Neural cell (in vitro differentiated cells): ENCODE data around the gene ANKRD1. TPM values are rescaled to one million over a fixed set of nuclear protein-coding genes. Genes with fewer than 3 reads are reported as not detected.

Source experiments
- H2AFZ ChIP-seq: fragments of 200-600, 300-800 bp; sonication (generic), shearing (Covaris generic); 2 replicates; pipeline ENCODE4 v1.6.0; 2014; ENCODE audit warnings: low read depth, mild to moderate bottlenecking, antibody characterized with exemption, low read length, moderate library complexity
- H3F3A ChIP-seq: fragments of 200-600 bp; shearing (Covaris generic); 2 replicates; pipeline ENCODE4 v1.6.1; 2016; ENCODE audit warnings: mild to moderate bottlenecking, moderate library complexity, mixed read lengths, antibody characterized with exemption, low read length; ENCODE audit not compliant: insufficient read depth, poor library complexity, severe bottlenecking
- H3K27ac ChIP-seq: fragments of 200-600, 300-800 bp; sonication (generic), shearing (Covaris generic); 2 replicates; pipeline ENCODE4 v1.5.1; 2014; ENCODE audit warnings: mild to moderate bottlenecking, low read length, moderate library complexity
- H3K27me3 ChIP-seq: fragments of 300-800, 200-600 bp; sonication (generic), shearing (Covaris generic); 2 replicates; pipeline ENCODE4 v1.6.0; 2014; ENCODE audit warnings: mild to moderate bottlenecking, low read depth, low read length, moderate library complexity; ENCODE audit not compliant: insufficient read depth
- H3K36me3 ChIP-seq: fragments of 300-800, 200-600 bp; sonication (generic), shearing (Covaris generic); 2 replicates; pipeline ENCODE4 v1.5.1; 2014; ENCODE audit warnings: mild to moderate bottlenecking, antibody characterized with exemption, low read length, moderate library complexity; ENCODE audit not compliant: insufficient read depth
- H3K4me2 ChIP-seq: fragments of 300-800, 200-600 bp; sonication (generic), shearing (Covaris generic); 2 replicates; pipeline ENCODE4 v1.6.0; 2014; ENCODE audit warnings: mild to moderate bottlenecking, low read length
- H3K4me3 ChIP-seq: fragments of 300-800, 200-600 bp; sonication (generic), shearing (Covaris generic); 2 replicates; pipeline ENCODE4 v1.5.1; 2014; ENCODE audit warnings: mild to moderate bottlenecking, low read length, moderate library complexity
- H3K79me2 ChIP-seq: fragments of 200-600 bp; shearing (Covaris generic); replicated peaks from 2 replicates; pipeline ENCODE4 v1.6.0; 2014; ENCODE audit warnings: mild to moderate bottlenecking, low read length, moderate library complexity; ENCODE audit not compliant: insufficient read depth
- H3K9ac ChIP-seq: fragments of 300-800, 200-600 bp; sonication (generic), shearing (Covaris generic); 2 replicates; pipeline ENCODE4 v1.6.1; 2016; ENCODE audit warnings: mild to moderate bottlenecking, low read length, mixed read lengths
- H3K9me2 ChIP-seq: fragments of 200-600 bp; shearing (Covaris generic); 2 replicates; pipeline ENCODE4 v1.6.1; 2016; ENCODE audit warnings: mild to moderate bottlenecking, low read length, mixed read lengths; ENCODE audit not compliant: insufficient read depth
- H3K9me3 ChIP-seq: fragments of 200-600, 300-800 bp; sonication (generic), shearing (Covaris generic); 2 replicates; pipeline ENCODE4 v1.6.1; 2016; ENCODE audit warnings: mild to moderate bottlenecking, mixed run types, low read length, moderate library complexity, mixed read lengths
- H4K20me1 ChIP-seq: fragments of 200-600 bp; shearing (Covaris generic); 2 replicates; pipeline ENCODE4 v1.6.1; 2016; ENCODE audit warnings: mild to moderate bottlenecking, mixed run types; ENCODE audit not compliant: insufficient read depth
- CTCF ChIP-seq: fragments of 450-650 bp; IDR thresholded peaks from 2 replicates; pipeline ENCODE4 v1.5.1; 2014; ENCODE audit warnings: antibody characterized with exemption, mild to moderate bottlenecking, moderate library complexity; ENCODE audit not compliant: poor library complexity, severe bottlenecking
- EP300 ChIP-seq: fragments of 450-650 bp; conservative IDR thresholded peaks from 2 replicates; pipeline ENCODE4 v1.6.1; 2014; ENCODE audit warnings: antibody characterized with exemption, mild to moderate bottlenecking, moderate library complexity; ENCODE audit not compliant: poor library complexity, severe bottlenecking
- EZH2 ChIP-seq: fragments of 200-600, 300-800 bp; shearing (Covaris generic), sonication (generic); IDR thresholded peaks from 2 replicates; pipeline ENCODE4 v1.6.1; 2014; ENCODE audit warnings: antibody characterized with exemption, low read length, borderline replicate concordance, mild to moderate bottlenecking; ENCODE audit not compliant: insufficient read depth, poor library complexity, severe bottlenecking
- MXI1 ChIP-seq: fragments of 450-650 bp; conservative IDR thresholded peaks from 2 replicates; pipeline ENCODE4 v1.6.1; 2014; ENCODE audit warnings: antibody characterized with exemption, mild to moderate bottlenecking; ENCODE audit not compliant: poor library complexity, severe bottlenecking
- POLR2AphosphoS5 ChIP-seq: IDR thresholded peaks from 2 replicates; pipeline ENCODE4 v1.6.1; 2012
- RAD21 ChIP-seq: fragments of 450-650 bp; conservative IDR thresholded peaks from 2 replicates; pipeline ENCODE4 v1.6.1; 2014; ENCODE audit warnings: antibody characterized with exemption, mild to moderate bottlenecking, moderate library complexity
- SMC3 ChIP-seq: fragments of 450-650 bp; conservative IDR thresholded peaks from 2 replicates; pipeline ENCODE4 v1.6.1; 2014; ENCODE audit warnings: antibody characterized with exemption, mild to moderate bottlenecking, moderate library complexity; ENCODE audit not compliant: poor library complexity
- TAF1 ChIP-seq: IDR thresholded peaks from 2 replicates; pipeline ENCODE4 v1.6.1; 2012; ENCODE audit warnings: low read depth
- polyA plus RNA-seq: library from polyadenylated mRNA; depleted of rRNA; stranded (reverse); fragments of >200 nt; gene quantifications from 2 replicates; pipeline ENCODE4 v1.2.3, GENCODE V29; 2014
- TF ChIP-seq, protein P1 (sequence below): IDR thresholded peaks from 2 replicates; pipeline ENCODE4 v1.6.1; 2012; ENCODE audit warnings: borderline replicate concordance

The ANKRD1 gene
- polyA plus RNA-seq, 1 donor from 2014 or later, result not detected

DNA sequence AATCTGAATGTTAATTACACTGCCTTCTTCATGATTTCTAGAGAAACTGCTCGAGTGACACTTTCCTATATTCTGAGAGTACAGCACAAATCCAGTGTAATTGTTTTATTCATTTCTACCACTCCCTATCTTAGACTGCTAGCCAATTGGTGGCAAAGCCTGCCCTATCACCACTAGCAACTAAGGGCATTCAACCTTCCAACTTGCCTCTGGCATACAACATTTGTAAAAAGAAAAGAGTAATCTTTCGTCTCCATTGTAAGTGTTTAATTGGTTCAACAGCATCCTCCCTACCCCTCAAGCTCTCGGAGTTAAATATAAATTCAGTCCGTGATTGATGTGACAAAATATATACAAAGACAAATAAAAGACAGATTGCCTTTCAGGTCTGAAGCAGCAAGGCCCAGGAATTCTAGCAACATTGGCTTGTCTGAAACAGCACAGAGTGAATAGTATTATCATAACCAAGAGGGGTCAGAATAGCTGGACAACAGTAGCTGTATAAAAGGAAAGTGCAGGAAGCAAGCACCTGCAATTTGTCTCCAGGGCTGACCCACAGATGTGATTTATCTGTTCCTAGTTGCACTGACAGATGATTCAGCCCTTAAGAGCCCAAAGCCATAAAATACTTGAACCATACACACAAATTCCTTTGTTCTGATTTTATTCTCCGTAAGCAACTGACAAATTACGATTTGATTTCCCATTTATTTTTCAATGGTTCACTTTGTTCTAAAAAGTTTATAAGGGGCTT lies 47.6 kb upstream of the ANKRD1 start:
- no peak for TF ChIP-seq RAD21
- no peak for TF ChIP-seq SMC3
- TF ChIP-seq EZH2, result no peak
- no peak for TF ChIP-seq TAF1
- no peak for TF ChIP-seq MXI1
- TF ChIP-seq CTCF, result no peak
- TF ChIP-seq EP300, result no peak
- TF ChIP-seq, protein P1, sequence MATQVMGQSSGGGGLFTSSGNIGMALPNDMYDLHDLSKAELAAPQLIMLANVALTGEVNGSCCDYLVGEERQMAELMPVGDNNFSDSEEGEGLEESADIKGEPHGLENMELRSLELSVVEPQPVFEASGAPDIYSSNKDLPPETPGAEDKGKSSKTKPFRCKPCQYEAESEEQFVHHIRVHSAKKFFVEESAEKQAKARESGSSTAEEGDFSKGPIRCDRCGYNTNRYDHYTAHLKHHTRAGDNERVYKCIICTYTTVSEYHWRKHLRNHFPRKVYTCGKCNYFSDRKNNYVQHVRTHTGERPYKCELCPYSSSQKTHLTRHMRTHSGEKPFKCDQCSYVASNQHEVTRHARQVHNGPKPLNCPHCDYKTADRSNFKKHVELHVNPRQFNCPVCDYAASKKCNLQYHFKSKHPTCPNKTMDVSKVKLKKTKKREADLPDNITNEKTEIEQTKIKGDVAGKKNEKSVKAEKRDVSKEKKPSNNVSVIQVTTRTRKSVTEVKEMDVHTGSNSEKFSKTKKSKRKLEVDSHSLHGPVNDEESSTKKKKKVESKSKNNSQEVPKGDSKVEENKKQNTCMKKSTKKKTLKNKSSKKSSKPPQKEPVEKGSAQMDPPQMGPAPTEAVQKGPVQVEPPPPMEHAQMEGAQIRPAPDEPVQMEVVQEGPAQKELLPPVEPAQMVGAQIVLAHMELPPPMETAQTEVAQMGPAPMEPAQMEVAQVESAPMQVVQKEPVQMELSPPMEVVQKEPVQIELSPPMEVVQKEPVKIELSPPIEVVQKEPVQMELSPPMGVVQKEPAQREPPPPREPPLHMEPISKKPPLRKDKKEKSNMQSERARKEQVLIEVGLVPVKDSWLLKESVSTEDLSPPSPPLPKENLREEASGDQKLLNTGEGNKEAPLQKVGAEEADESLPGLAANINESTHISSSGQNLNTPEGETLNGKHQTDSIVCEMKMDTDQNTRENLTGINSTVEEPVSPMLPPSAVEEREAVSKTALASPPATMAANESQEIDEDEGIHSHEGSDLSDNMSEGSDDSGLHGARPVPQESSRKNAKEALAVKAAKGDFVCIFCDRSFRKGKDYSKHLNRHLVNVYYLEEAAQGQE, result no peak
- no peak for TF ChIP-seq POLR2AphosphoS5
- H4K20me1 ChIP-seq, result no peaks in the 10 kb centered on the region
- no peak overlapping the region for H3K4me3 ChIP-seq
- H3K36me3 ChIP-seq, result no peaks in the 10 kb centered on the region
- no peaks in the 10 kb centered on the region for H3K27me3 ChIP-seq
- H3F3A ChIP-seq, result no peaks in the 10 kb centered on the region
- H3K9ac ChIP-seq, result no peak overlapping the region
- no peak overlapping the region for H3K4me2 ChIP-seq
- H3K9me3 ChIP-seq, result no peaks in the 10 kb centered on the region
- H3K9me2 ChIP-seq, result no peaks in the 10 kb centered on the region
- no peak overlapping the region for H3K27ac ChIP-seq
- H3K79me2 ChIP-seq, result no peaks in the 10 kb centered on the region
- no peak overlapping the region for H2AFZ ChIP-seq

- H3K9me3 ChIP-seq, result no peaks in the 10 kb centered on the region
- H3K36me3 ChIP-seq, result no peaks in the 10 kb centered on the region
- H3K27me3 ChIP-seq, result no peaks in the 10 kb centered on the region
- no peaks in the 10 kb centered on the region for H3F3A ChIP-seq
- TF ChIP-seq MXI1 (no peak), POLR2AphosphoS5 (no peak), EZH2 (no peak), RAD21 (no peak), EP300 (no peak), CTCF (no peak), TAF1 (no peak), SMC3 (no peak)
- TF ChIP-seq, protein P1, result no peak
- H3K4me2 ChIP-seq, result no peak overlapping the region
- H3K4me3 ChIP-seq, result no peak overlapping the region
- no peak overlapping the region for H3K9ac ChIP-seq
- H3K79me2 ChIP-seq, result no peaks in the 10 kb centered on the region
- no peak overlapping the region for H2AFZ ChIP-seq
- no peaks in the 10 kb centered on the region for H3K9me2 ChIP-seq
- H4K20me1 ChIP-seq, result no peaks in the 10 kb centered on the region
- H3K27ac ChIP-seq, result no peak overlapping the region
These were observed 47.0 kb upstream of the ANKRD1 start for GRCh38 chr10:90967865-90968264.
